Measurements from ENCODE around the gene GP9.
A peak's percentile ranks its signal among the peaks of the same experiment; 100 is the strongest.

GP9 gene

DNA sequence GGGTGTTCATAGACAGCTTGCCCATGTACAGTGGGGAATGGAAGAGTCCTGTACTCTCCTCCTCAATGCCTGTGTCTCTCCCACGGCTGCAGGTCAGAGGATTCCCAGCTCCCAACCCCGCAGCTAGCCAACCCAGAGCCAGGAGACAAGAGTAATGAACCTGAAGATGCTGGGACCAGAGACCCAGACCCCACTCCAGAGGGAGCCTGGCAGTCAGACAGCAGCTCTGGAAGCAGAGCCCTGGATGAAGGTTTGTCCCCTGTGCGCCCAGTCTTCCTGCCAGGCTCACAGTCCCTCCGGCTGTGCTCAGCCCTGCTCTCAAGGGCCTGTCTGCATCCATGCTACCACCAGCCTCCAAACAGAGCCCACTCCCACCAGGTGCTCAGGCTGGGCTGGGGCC lies 30.0 kb upstream of the GP9 start:
- no peak for DNase-seq

GRCh38 chr3:129031476-129032215 lies 28.9 kb upstream of the GP9 start:
- no peak for DNase-seq

- no peak for DNase-seq
Observed at GRCh38 chr3:129032716-129033115, 27.9 kb upstream of the GP9 start.

- DNase-seq = no peak
Observed at GRCh38 chr3:129033151-129033550, 27.4 kb upstream of the GP9 start.

- DNase-seq = no peak
Observed at GRCh38 chr3:129033633-129034321, 26.8 kb upstream of the GP9 start.

DNA sequence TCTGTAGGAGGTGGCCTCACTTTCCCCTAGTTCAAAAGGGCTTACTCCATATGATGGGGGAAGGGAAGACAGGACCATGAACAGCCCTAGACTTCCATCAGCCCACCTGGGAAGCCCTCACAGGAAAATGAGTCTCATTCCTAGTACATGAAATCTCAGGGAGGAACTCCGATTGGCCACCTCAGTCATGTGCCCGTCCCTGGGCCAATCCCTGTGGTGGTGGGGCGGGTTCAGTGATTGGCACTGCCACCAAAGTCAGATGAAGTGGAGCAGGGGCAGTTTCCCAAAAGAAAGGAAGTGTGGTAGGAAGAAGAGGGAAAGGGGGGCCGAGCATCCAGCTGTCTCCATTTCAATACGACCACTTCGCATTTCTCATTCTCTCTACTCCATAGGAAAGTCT lies 25.9 kb upstream of the GP9 start:
- DNase-seq = no peak

DNA sequence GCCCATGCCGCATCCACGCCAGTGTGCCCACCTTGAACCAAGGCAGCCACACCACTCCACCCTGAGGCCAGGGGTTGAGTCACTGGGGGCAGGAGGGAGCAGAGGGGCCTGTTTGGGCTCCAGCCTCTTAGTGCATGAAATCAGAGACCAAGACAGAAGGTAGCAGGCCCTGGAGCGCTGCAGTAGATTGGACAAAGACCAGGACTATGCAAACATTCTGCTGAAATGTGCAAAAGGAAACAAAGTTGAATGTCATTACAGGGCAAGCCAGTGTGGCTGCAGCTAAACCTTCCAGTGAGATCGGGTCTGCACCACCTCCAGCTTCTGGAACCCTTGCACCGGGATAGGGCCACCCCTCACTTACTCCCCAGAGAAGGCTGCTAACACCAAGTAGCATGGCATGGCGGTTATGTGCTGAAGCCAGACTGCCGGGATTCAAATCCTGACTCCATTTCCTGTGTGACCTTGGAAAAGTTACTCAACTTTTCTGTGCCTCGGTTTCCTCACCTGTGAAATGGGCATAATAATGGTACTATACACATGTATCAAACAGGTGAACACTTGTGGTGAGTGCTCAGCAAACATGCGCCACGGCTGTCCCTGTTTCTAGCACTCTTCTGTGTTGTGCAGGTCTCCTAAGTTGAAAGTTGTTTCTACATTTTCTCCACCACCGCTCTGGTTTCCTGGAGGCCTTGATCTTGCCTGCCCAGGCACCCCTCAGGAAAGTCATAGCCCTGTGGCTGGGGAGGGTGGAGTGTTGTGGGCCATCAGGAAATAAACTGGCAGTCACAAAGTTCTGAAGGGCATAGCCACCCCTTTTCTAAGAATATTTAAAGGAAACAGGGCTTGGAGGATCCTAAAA lies 25.0 kb upstream of the GP9 start:
- no peak for DNase-seq

- no peak for DNase-seq
Observed at GRCh38 chr3:129036222-129037092, 24.1 kb upstream of the GP9 start.

GRCh38 chr3:129037093-129037419 lies 23.5 kb upstream of the GP9 start:
- DNase-seq = no peak

- DNase-seq = no peak
Observed at GRCh38 chr3:129038121-129038855, 22.3 kb upstream of the GP9 start.

GRCh38 chr3:129039271-129040038 lies 21.1 kb upstream of the GP9 start:
- peak; percentile 86 for DNase-seq

DNA sequence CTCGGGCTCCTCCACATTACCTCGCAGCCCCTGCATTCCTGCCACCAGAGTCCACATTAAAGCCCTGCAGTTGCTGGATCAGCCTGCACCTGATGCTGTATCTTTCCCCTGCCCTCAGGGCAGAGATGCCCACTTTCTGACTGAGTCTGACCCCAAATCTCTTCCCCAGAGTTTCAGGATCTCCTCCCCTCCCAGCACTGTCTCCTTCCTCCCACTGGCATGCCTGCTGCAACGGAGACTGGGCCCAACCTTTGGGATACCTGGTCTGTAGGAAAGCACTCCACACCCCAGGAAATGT lies 20.6 kb upstream of the GP9 start:
- no peak for DNase-seq

GRCh38 chr3:129040579-129041300 lies 19.8 kb upstream of the GP9 start:
- DNase-seq = no peak

DNA sequence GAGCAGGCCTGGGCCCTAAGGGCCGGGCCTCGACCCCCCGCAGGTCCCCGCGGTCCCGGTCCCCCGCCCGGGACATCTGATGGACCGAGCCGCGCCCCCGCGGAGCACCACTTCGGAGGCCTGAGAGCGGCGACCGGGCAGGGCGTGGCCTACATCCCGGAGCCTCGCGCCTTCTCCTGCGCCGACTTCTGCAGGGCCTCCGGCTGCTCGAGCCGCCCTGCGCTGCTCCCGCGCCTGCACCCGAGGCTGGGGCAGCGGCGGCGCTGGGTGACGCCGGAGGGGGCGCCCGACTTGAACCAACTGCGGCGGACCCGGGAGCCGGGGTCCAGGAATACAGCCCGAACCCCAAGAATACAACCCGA lies 14.9 kb upstream of the GP9 start:
- no peak for DNase-seq

DNA sequence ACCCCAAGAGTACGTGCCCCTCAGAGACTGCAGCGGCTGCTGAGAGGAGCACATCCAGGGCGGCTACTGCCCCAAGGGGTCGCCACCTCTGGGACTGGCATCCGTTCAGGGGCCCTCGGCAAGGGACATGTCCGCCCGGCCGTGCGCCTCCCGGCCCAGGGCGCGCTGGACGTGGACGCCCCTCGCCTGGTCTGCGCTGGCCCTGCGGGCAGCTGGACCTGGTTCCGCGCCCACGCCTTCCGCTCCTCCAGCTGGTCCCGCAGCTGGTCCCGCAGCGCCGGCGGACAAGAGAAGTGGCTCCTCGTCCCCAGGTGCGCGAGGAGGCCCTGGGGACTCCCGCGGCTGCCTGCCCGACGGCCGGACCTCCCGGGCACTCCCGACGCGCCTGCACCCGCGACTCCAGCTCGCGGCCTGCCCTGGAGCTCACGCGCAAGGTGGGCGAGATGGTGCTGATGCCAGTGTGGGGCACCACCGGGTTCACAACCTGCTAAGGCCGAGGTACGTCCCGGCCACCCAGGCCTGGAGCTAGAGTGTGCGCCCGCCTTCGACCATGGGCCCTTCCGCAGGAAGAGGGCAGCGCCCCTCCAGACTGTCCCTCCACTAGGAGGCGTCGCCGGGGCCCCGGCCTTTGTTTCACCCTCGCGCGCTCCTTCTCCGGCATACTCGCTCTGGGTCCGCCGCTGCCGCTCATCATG lies 14.4 kb upstream of the GP9 start:
- DNase-seq = no peak

DNA sequence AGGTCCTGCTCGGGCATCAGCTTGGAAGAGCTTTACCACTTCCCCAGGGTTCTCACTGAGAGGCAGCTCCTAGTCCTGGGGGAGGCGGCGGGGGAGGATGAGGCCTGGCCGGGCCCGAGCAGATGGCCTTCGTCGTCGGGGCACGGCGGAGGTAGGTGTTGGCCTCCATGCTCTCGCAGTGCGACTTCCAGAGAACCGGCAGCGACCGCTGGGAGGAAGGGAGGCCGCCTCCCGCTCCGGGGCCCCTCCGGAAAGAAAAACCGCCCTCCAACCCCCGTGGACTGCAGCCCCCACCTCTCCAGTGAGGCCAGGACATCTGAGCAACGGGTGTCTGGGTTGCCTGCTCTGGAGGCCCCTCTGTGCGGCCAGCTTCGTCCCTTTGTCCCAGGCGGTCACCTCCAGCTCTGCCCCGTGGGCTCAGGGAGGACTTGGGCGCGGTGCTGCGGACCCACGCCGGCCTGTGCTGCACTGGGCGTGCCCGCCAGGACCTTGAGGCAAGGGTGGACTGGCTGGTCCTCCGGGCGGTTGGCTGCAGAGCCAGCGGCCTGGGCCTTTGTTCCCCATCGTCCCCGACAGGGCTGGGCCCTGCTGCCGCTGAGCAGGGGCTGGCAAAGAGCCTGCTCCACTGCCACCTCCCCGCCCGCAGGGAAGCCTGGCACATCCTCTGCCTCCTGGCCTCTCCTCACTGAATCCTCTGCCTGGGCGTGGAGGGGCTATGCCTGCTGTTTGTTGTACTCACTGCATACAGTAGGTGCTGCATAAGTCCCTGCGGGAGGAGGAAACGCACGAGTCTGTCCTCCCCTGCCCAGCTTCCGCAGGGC lies 13.6 kb upstream of the GP9 start:
- no peak for DNase-seq

DNA sequence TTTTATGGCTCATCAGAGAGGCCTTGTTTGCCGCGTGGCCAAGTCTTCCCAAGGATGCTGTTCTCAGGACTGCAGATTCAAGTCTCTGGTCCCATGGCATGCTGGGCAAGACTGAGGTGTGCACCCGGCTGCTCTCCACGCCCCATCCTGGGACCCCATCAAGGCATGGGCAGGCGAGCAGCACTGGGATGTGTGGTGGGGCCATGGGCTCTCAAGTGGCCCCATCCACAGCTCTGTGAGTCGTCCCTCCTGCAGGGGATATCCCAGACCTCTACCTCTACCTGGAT lies 13.1 kb upstream of the GP9 start:
- no peak for DNase-seq

DNA sequence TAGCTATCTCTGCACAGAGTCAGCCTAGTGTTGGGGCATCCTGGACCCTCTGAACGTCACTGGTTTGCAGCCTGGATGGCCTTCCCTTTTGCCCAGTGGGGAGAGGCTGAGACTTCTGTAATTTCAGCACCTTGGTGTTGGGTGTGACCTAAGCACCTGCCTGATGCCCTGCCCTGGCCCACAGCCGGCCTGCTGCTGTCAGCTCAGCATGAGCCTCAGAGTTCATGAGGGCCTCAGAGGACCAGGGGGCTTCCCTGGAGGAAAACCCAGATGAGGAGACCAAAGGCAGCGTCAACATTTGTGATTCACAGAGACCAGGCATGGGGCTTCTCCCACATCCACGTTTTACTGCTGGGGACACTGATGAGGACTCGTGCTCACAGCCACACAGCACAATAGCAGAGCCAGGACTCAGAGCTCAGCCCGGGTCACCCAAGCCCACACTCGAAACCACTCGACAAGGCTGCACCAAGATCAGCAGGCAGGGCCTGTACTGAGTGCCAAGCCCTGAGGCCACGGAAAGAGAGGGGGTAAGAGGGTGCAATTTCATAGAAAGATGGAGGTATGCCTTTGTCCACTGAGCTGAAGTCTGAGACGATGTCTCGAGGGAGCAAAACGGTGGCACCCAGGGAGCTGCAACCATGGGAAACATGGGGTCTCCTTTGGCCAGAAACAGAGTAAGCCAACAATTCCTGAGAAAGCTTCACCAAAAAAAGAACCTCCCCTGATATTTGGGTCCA lies 9.9 kb upstream of the GP9 start:
- DNase-seq = no peak

DNA sequence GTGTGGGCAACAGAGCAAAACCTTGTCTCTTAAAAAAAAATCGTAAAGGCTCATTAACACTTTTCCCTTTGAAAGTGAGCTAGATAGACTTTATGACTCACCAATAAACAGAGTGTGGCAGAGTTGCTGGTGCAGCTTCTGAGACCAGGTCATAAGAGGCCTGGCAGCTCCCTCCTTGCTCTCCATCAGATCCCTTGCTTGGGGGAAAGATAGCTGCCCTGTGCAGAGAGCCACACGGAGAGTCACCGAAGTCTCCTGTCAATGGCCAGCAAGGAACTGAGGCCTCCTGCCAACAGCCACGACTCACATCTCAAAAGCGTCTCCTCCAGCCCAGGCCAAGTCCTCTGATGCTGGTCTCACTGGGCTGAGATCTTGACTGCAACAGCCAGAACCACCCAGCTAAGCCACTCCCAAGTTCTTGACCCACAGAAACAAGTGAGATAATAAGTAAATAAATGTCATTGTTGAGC lies 8.7 kb upstream of the GP9 start:
- no peak for DNase-seq

Data from NCI-H2171 (cell line).